Vagina (tissue), 2 donors: ENCODE results near the gene C1QTNF1.

Source experiments
- CTCF ChIP-seq, 3 experiments: fragments of 450-650 bp in 2 of 3; fragments of 200-600 bp in 1 of 3; sonication (generic) in 1 of 3; IDR thresholded peaks; one replicate each; pipeline ENCODE4 v1.5.1; 2017 to 2019; ENCODE audit warnings: antibody characterized with exemption in 3 of 3, mild to moderate bottlenecking in 2 of 3, moderate library complexity in 2 of 3
- POLR2A ChIP-seq, 2 donors: fragments of 450-650 bp; IDR thresholded peaks; one replicate each; pipeline ENCODE4 v1.6.1; 2017; ENCODE audit warnings: antibody characterized with exemption in 2 of 2, mild to moderate bottlenecking in 2 of 2, moderate library complexity in 2 of 2
- POLR2AphosphoS5 ChIP-seq, 2 donors: sonication (generic); formaldehyde crosslinking; IDR thresholded peaks; one replicate each; pipeline ENCODE4 v1.9.0; 2017; ENCODE audit warnings: antibody characterized with exemption in 2 of 2, mild to moderate bottlenecking in 2 of 2, low read depth in 1 of 2; ENCODE audit not compliant: insufficient read depth in 1 of 2

- TF ChIP-seq POLR2A (IDR thresholded peaks at IDR 0.05) (no peak), CTCF (IDR thresholded peaks at IDR 0.05) (no peak), POLR2AphosphoS5 (IDR thresholded peaks at IDR 0.05; ENCODE audit: insufficient read depth in 1 of 2, low read depth in 1 of 2) (peak in 1 of 2 donors; percentile 44)
Measured at GRCh38 chr17:79024901-79025737, 1.1 kb downstream of the C1QTNF1 start.
